Prostate gland (tissue), 2 donors: ENCODE results near the gene TNP2.
"Not testable (repeated sequence)": the region's sequence is repeated elsewhere in the genome, so short reads cannot be mapped to it uniquely, and the experiment has no call there.

ENCODE experiments used
- POLR2A ChIP-seq: fragments of 450-650 bp; IDR thresholded peaks from one replicate; pipeline ENCODE4 v1.6.1; 2016; ENCODE audit warnings: antibody characterized with exemption, mild to moderate bottlenecking
- POLR2AphosphoS5 ChIP-seq: sonication (generic); formaldehyde crosslinking; IDR thresholded peaks from one replicate; pipeline ENCODE4 v1.6.1; 2017; ENCODE audit warnings: antibody characterized with exemption
- TF ChIP-seq, protein P1 (sequence below), 4 experiments: fragments of 200-600 bp in 2 of 4; fragments of 450-650 bp in 2 of 4; sonication (generic) in 2 of 4; IDR thresholded peaks; 1 replicate in 3 of 4; 2 replicates in 1 of 4; pipeline ENCODE4 v1.5.1; 2016 to 2019; ENCODE audit warnings: antibody characterized with exemption in 4 of 4, mild to moderate bottlenecking in 2 of 4, moderate library complexity in 2 of 4

DNA sequence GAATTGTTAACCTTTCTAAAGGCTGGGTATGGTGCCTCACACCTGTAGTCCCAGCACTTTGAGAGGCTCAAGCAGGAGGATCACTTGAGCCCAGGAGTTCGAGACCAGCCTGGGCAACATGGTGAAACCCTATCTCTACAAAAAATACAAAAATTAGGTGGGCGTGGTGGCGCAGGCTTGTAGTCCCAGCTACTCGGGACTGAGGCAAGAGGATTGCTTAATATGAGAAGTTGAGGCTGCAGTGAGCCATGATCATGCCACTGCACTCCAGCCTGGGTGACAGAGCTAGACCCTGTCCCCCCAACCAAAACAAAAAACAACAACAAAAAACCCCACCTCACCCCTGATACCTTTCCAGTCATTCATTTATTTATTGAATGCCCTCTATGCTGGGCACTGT is 20.6 kb upstream of the TNP2 start:
- TF ChIP-seq, protein P1, sequence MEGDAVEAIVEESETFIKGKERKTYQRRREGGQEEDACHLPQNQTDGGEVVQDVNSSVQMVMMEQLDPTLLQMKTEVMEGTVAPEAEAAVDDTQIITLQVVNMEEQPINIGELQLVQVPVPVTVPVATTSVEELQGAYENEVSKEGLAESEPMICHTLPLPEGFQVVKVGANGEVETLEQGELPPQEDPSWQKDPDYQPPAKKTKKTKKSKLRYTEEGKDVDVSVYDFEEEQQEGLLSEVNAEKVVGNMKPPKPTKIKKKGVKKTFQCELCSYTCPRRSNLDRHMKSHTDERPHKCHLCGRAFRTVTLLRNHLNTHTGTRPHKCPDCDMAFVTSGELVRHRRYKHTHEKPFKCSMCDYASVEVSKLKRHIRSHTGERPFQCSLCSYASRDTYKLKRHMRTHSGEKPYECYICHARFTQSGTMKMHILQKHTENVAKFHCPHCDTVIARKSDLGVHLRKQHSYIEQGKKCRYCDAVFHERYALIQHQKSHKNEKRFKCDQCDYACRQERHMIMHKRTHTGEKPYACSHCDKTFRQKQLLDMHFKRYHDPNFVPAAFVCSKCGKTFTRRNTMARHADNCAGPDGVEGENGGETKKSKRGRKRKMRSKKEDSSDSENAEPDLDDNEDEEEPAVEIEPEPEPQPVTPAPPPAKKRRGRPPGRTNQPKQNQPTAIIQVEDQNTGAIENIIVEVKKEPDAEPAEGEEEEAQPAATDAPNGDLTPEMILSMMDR (IDR thresholded peaks at IDR 0.05), result not testable (repeated sequence)
- TF ChIP-seq POLR2A, POLR2AphosphoS5: not testable (repeated sequence)
